ENCODE data around the gene KLK1.

DNA sequence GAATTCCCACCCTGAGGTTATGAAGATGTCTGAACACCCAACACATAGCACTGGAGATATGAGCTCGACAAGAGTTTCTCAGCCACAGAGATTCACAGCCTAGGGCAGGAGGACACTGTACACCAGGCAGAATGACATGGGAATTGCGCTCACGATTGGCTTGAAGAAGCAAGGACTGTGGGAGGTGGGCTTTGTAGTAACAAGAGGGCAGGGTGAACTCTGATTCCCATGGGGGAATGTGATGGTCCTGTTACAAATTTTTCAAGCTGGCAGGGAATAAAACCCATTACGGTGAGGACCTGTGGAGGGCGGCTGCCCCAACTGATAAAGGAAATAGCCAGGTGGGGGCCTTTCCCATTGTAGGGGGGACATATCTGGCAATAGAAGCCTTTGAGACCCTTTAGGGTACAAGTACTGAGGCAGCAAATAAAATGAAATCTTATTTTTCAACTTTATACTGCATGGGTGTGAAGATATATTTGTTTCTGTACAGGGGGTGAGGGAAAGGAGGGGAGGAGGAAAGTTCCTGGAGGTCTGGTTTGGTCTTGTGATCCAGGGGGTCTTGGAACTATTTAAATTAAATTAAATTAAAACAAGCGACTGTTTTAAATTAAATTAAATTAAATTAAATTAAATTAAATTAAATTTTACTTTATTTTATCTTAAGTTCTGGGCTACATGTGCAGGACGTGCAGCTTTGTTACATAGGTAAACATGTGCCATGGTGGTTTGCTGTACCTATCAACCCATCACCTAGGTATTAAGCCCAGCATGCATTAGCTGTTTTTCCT, 38.1 kb upstream of the KLK1 start:
- no peak for TF ChIP-seq POLR2AphosphoS5 (IDR thresholded peaks at IDR 0.05)
- TF ChIP-seq, protein P1, sequence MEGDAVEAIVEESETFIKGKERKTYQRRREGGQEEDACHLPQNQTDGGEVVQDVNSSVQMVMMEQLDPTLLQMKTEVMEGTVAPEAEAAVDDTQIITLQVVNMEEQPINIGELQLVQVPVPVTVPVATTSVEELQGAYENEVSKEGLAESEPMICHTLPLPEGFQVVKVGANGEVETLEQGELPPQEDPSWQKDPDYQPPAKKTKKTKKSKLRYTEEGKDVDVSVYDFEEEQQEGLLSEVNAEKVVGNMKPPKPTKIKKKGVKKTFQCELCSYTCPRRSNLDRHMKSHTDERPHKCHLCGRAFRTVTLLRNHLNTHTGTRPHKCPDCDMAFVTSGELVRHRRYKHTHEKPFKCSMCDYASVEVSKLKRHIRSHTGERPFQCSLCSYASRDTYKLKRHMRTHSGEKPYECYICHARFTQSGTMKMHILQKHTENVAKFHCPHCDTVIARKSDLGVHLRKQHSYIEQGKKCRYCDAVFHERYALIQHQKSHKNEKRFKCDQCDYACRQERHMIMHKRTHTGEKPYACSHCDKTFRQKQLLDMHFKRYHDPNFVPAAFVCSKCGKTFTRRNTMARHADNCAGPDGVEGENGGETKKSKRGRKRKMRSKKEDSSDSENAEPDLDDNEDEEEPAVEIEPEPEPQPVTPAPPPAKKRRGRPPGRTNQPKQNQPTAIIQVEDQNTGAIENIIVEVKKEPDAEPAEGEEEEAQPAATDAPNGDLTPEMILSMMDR (IDR thresholded peaks at IDR 0.05), result no peak
- no peak for TF ChIP-seq POLR2A (IDR thresholded peaks at IDR 0.05)

Data from breast epithelium (tissue), 3 donors.